CD14-positive monocyte (primary cell): ENCODE results near the gene IL4R. TPM values are rescaled to one million over a fixed set of nuclear protein-coding genes. Genes with fewer than 3 reads are reported as not detected.
A peak's percentile ranks its signal among the peaks of the same experiment; 100 is the strongest.

ENCODE experiments used
- DNase-seq, 3 donors: peaks; one replicate each; pipeline ENCODE4 v3.0.0-alpha.2; 2011 to 2022
- H2AFZ ChIP-seq: 2 replicates; pipeline ENCODE4 v1.6.0; 2012; ENCODE audit warnings: mild to moderate bottlenecking, low read depth, low read length, inconsistent platforms; ENCODE audit not compliant: insufficient read depth, poor library complexity, severe bottlenecking
- H3K27ac ChIP-seq, 2 donors: 1 replicate in 1 of 2; 2 replicates in 1 of 2; pipeline ENCODE4 v1.5.1; 2012 to 2013; ENCODE audit warnings: low read length in 2 of 2, control low read depth in 1 of 2, inconsistent platforms in 1 of 2, low read depth in 1 of 2, mild to moderate bottlenecking in 1 of 2
- H3K27me3 ChIP-seq, 2 donors: one replicate each; pipeline versions ENCODE4 v1.6.0 to v1.6.1; 2011 to 2013; ENCODE audit warnings: low read length in 2 of 2; ENCODE audit not compliant: control insufficient read depth in 2 of 2, insufficient read depth in 2 of 2
- H3K36me3 ChIP-seq, 2 donors: replicated peaks in 1 of 2; 1 replicate in 1 of 2; 2 replicates in 1 of 2; pipeline versions ENCODE4 v1.5.1 to v1.6.1; 2012 to 2013; ENCODE audit warnings: low read length in 2 of 2, control low read depth in 1 of 2, inconsistent platforms in 1 of 2, mild to moderate bottlenecking in 1 of 2; ENCODE audit not compliant: insufficient read depth in 2 of 2, control insufficient read depth in 1 of 2
- H3K4me1 ChIP-seq, 2 donors: 1 replicate in 1 of 2; 2 replicates in 1 of 2; pipeline versions ENCODE4 v1.5.1 to v1.6.1; 2012 to 2013; ENCODE audit warnings: low read length in 2 of 2, control low read depth in 1 of 2, inconsistent platforms in 1 of 2, mild to moderate bottlenecking in 1 of 2, moderate library complexity in 1 of 2; ENCODE audit not compliant: insufficient read depth in 2 of 2, control insufficient read depth in 1 of 2
- H3K4me2 ChIP-seq: replicated peaks from 2 replicates; pipeline ENCODE3; 2012; ENCODE audit warnings: low read length, moderate library complexity, mild to moderate bottlenecking; ENCODE audit not compliant: poor library complexity, severe bottlenecking; ENCODE audit errors: extremely low read depth
- H3K4me3 ChIP-seq, 3 experiments: fragments of 200-600 bp in 1 of 3; sonication (generic) in 1 of 3; replicated peaks in 1 of 3; 1 replicate in 2 of 3; 2 replicates in 1 of 3; pipeline ENCODE4 v1.5.1; 2011 to 2013; ENCODE audit warnings: low read length in 3 of 3, mild to moderate bottlenecking in 3 of 3, control low read depth in 2 of 3, low read depth in 2 of 3, inconsistent platforms in 1 of 3, moderate library complexity in 1 of 3
- H3K79me2 ChIP-seq: 2 replicates; pipeline ENCODE4 v1.6.0; 2012; ENCODE audit warnings: mild to moderate bottlenecking, control low read depth, inconsistent platforms, low read length, moderate library complexity; ENCODE audit not compliant: insufficient read depth
- H3K9ac ChIP-seq: 2 replicates; pipeline ENCODE4 v1.6.0; 2017; ENCODE audit warnings: low read length, mild to moderate bottlenecking; ENCODE audit not compliant: insufficient read depth, poor library complexity, severe bottlenecking
- H3K9me3 ChIP-seq, 2 donors: replicated peaks in 1 of 2; 1 replicate in 1 of 2; 2 replicates in 1 of 2; pipeline versions ENCODE4 v1.5.1 to v1.6.1; 2012 to 2013; ENCODE audit warnings: low read length in 2 of 2, control low read depth in 1 of 2; ENCODE audit not compliant: control insufficient read depth in 1 of 2, insufficient read depth in 1 of 2
- H4K20me1 ChIP-seq: 2 replicates; pipeline ENCODE4 v1.6.0; 2012; ENCODE audit warnings: mild to moderate bottlenecking, low read length, control low read depth, moderate library complexity; ENCODE audit not compliant: insufficient read depth
- H3K27ac Mint-ChIP-seq, 7 donors: one replicate each; pipeline ENCODE4 v1.8.0; 2020; ENCODE audit warnings: mild to moderate bottlenecking in 7 of 7, mixed read lengths in 7 of 7, moderate library complexity in 6 of 7, inconsistent platforms in 2 of 7
- H3K27me3 Mint-ChIP-seq, 3 donors: one replicate each; pipeline ENCODE4 v1.8.0; 2021 to 2022; ENCODE audit warnings: low read depth in 3 of 3, mild to moderate bottlenecking in 3 of 3, mixed read lengths in 3 of 3, moderate library complexity in 3 of 3, inconsistent platforms in 1 of 3
- H3K36me3 Mint-ChIP-seq, 2 donors: one replicate each; pipeline ENCODE4 v1.8.0; 2020; ENCODE audit warnings: mixed read lengths in 2 of 2, inconsistent platforms in 1 of 2, mild to moderate bottlenecking in 1 of 2
- H3K4me1 Mint-ChIP-seq: one replicate; pipeline ENCODE4 v1.8.0; 2020; ENCODE audit warnings: mild to moderate bottlenecking, mixed read lengths
- H3K4me3 Mint-ChIP-seq, 2 donors: one replicate each; pipeline ENCODE4 v1.8.0; 2020; ENCODE audit warnings: mild to moderate bottlenecking in 2 of 2, mixed read lengths in 2 of 2, moderate library complexity in 1 of 2
- H3K9me3 Mint-ChIP-seq, 7 donors: one replicate each; pipeline ENCODE4 v1.8.0; 2020 to 2022; ENCODE audit warnings: mixed read lengths in 7 of 7, mild to moderate bottlenecking in 6 of 7, moderate library complexity in 6 of 7, inconsistent platforms in 2 of 7
- CTCF ChIP-seq: fragments of 200-600 bp; IDR thresholded peaks from one replicate; pipeline ENCODE4 v1.8.0; 2022; ENCODE audit warnings: antibody characterized with exemption, mild to moderate bottlenecking
- WGBS: methylation state at CpG from one replicate; pipeline ENCODE4 v1.1.5; 2013; ENCODE audit warnings: missing lambda C conversion rate; ENCODE audit not compliant: insufficient coverage; 5-methylcytosine and 5-hydroxymethylcytosine counted together
- intact Hi-C, 2 donors: fragments of 100-400 bp; cut with micrococcal nuclease; formaldehyde crosslinking; loops; one replicate each; pipeline versions ENCODE4 v1.15.0 to v1.15.1; 2023
- polyA plus RNA-seq, 3 donors: library from polyadenylated mRNA; depleted of rRNA in 1 of 3; unstranded in 2 of 3; stranded (reverse) in 1 of 3; fragments of 300-500 nt in 2 of 3; fragments of >200 nt in 1 of 3; fragmentation: Illumina TruSeq in 2 of 3; gene quantifications; 1 replicate in 2 of 3; 2 replicates in 1 of 3; pipeline ENCODE4 v1.2.3, GENCODE V29; 2012 to 2021

The IL4R gene
- polyA plus RNA-seq, 3 donors: 25.1 to 80.4 (median 35.6) TPM

GRCh38 chr16:27381974-27382855, 68.4 kb downstream of the IL4R start:
- H3K4me2 ChIP-seq: no peak overlapping the region
- H3K4me3 ChIP-seq: no peak overlapping the region
- Mint-ChIP-seq H3K36me3 (peaks cover 0 to 2% of the 10 kb centered on the region in 2 donors), H3K4me1 (peaks cover 55% of the 10 kb centered on the region), H3K27me3 (peaks cover 0 to 7% (median 7%) of the 10 kb centered on the region in 3 donors), H3K27ac (peak overlapping the region in 4 of 7 donors; percentile 43 to 81 (median 66)), H3K9me3 (peaks cover 3 to 12% (median 9%) of the 10 kb centered on the region in 7 donors), H3K4me3 (no peak overlapping the region)
- WGBS: 93% methylated on average over 10 of the region's 10 CpGs
- no peak overlapping the region for H3K9ac ChIP-seq
- intact Hi-C loops: no loop called here
- no peaks in the 10 kb centered on the region for H3K27me3 ChIP-seq
- no peaks in the 10 kb centered on the region for H3K9me3 ChIP-seq
- H3K4me1 ChIP-seq: peaks cover 46 to 51% of the 10 kb centered on the region in 2 donors
- no peaks in the 10 kb centered on the region for H3K36me3 ChIP-seq
- H3K79me2 ChIP-seq: no peaks in the 10 kb centered on the region
- DNase-seq: no peak
- no peak overlapping the region for H3K27ac ChIP-seq
- no peak for TF ChIP-seq CTCF
- H4K20me1 ChIP-seq: no peaks in the 10 kb centered on the region
- no peak overlapping the region for H2AFZ ChIP-seq

DNA sequence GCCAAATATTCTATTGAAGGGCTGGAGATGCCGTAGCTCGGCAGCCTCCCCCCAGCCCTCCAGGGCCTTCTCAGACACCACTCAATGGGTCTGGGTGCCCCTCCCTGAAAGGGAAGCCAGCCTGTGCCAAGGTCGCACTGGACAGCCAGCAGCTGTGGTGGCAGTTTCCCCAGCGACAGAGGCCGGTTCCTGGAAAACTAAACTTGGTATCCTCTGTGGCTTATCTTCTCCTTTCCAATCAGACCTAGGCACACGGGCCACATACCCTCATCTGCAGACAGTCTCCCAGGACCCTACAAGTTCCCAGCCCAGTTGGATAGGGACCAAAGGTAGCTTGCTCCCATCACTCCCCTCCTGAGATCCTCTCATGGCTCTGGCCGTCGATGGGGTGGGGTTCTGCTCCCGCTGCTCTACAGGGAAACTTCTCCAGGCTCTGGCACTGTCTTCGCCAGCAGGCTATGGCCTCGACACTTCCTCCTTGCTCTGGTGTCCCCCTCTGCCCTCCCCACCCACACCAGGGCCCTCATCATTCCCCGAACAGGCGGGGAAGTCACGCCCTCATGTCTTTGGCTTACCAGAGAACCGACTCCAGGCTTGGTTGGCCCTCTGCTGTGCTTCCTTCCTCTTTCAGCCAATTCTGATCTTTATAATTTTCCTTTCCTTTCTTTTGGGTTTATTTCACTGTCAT, 69.9 kb downstream of the IL4R start:
- Histone ChIP-seq H3K4me2 (peak overlapping the region; percentile 52), H3K36me3 (no peaks in the 10 kb centered on the region), H2AFZ (peak overlapping the region; percentile 71), H3K4me1 (peaks cover 36 to 39% of the 10 kb centered on the region in 2 donors), H3K27ac (peak overlapping the region; percentile 81 to 87), H3K9ac (peak overlapping the region; percentile 41), H3K27me3 (no peaks in the 10 kb centered on the region), H4K20me1 (no peaks in the 10 kb centered on the region), H3K4me3 (peak overlapping the region in 1 of 3 experiments; percentile 55), H3K9me3 (no peaks in the 10 kb centered on the region), H3K79me2 (no peaks in the 10 kb centered on the region)
- Mint-ChIP-seq H3K36me3 (peaks cover 0 to 2% of the 10 kb centered on the region in 2 donors), H3K4me3 (peak overlapping the region; percentile 52 to 75), H3K27me3 (peaks cover 0 to 7% (median 4%) of the 10 kb centered on the region in 3 donors), H3K4me1 (peaks cover 42% of the 10 kb centered on the region), H3K27ac (peak overlapping the region; percentile 54 to 94 (median 83)), H3K9me3 (peaks cover 3 to 14% (median 9%) of the 10 kb centered on the region in 7 donors)
- intact Hi-C loops: no loop called here
- peak; percentile 61 to 84 (median 73) for DNase-seq
- 13% methylated on average over 12 of the region's 15 CpGs for WGBS
- TF ChIP-seq CTCF: no peak
